Measurements from ENCODE around the gene CIAO2A. TPM values are rescaled to one million over a fixed set of nuclear protein-coding genes. Genes with fewer than 3 reads are reported as not detected.

The CIAO2A gene
- total RNA-seq, 1 donor from 2014 or later = 33.8 TPM

- Mint-ChIP-seq H3K27ac (ENCODE audit: unreplicated experiment) (no peak overlapping the region), H3K4me1 (ENCODE audit: unreplicated experiment) (peaks cover 23% of the 10 kb centered on the region), H3K4me3 (ENCODE audit: unreplicated experiment) (no peak overlapping the region), H3K36me3 (ENCODE audit: unreplicated experiment) (no peaks in the 10 kb centered on the region), H3K27me3 (ENCODE audit: unreplicated experiment) (peaks cover 3% of the 10 kb centered on the region), H3K9me3 (ENCODE audit: unreplicated experiment) (no peaks in the 10 kb centered on the region)
- TF ChIP-seq, protein P1, sequence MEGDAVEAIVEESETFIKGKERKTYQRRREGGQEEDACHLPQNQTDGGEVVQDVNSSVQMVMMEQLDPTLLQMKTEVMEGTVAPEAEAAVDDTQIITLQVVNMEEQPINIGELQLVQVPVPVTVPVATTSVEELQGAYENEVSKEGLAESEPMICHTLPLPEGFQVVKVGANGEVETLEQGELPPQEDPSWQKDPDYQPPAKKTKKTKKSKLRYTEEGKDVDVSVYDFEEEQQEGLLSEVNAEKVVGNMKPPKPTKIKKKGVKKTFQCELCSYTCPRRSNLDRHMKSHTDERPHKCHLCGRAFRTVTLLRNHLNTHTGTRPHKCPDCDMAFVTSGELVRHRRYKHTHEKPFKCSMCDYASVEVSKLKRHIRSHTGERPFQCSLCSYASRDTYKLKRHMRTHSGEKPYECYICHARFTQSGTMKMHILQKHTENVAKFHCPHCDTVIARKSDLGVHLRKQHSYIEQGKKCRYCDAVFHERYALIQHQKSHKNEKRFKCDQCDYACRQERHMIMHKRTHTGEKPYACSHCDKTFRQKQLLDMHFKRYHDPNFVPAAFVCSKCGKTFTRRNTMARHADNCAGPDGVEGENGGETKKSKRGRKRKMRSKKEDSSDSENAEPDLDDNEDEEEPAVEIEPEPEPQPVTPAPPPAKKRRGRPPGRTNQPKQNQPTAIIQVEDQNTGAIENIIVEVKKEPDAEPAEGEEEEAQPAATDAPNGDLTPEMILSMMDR (IDR thresholded peaks at IDR 0.05) = no peak
- DNase-seq (ENCODE audit: extremely low spot score, unreplicated experiment) = no peak
Observed at GRCh38 chr15:64051407-64052259, 42.0 kb downstream of the CIAO2A start.

GRCh38 chr15:64051093-64051402, 42.6 kb downstream of the CIAO2A start:
- no peak for DNase-seq (ENCODE audit: extremely low spot score, unreplicated experiment)
- Mint-ChIP-seq H3K4me1 (ENCODE audit: unreplicated experiment) (peaks cover 25% of the 10 kb centered on the region), H3K9me3 (ENCODE audit: unreplicated experiment) (no peaks in the 10 kb centered on the region), H3K4me3 (ENCODE audit: unreplicated experiment) (no peak overlapping the region), H3K36me3 (ENCODE audit: unreplicated experiment) (no peaks in the 10 kb centered on the region), H3K27me3 (ENCODE audit: unreplicated experiment) (peaks cover 3% of the 10 kb centered on the region), H3K27ac (ENCODE audit: unreplicated experiment) (no peak overlapping the region)
- TF ChIP-seq, protein P1 (IDR thresholded peaks at IDR 0.05) = no peak

- no peak overlapping the region for H3K4me3 Mint-ChIP-seq (ENCODE audit: unreplicated experiment)
- H3K36me3 Mint-ChIP-seq (ENCODE audit: unreplicated experiment) = no peaks in the 10 kb centered on the region
- H3K27ac Mint-ChIP-seq (ENCODE audit: unreplicated experiment) = no peak overlapping the region
- no peak for DNase-seq (ENCODE audit: extremely low spot score, unreplicated experiment)
- TF ChIP-seq, protein P1 (IDR thresholded peaks at IDR 0.05) = no peak
- peaks cover 3% of the 10 kb centered on the region for H3K27me3 Mint-ChIP-seq (ENCODE audit: unreplicated experiment)
- H3K9me3 Mint-ChIP-seq (ENCODE audit: unreplicated experiment) = no peaks in the 10 kb centered on the region
- H3K4me1 Mint-ChIP-seq (ENCODE audit: unreplicated experiment) = peaks cover 28% of the 10 kb centered on the region
Observed at GRCh38 chr15:64050281-64051092, 43.2 kb downstream of the CIAO2A start.

DNA sequence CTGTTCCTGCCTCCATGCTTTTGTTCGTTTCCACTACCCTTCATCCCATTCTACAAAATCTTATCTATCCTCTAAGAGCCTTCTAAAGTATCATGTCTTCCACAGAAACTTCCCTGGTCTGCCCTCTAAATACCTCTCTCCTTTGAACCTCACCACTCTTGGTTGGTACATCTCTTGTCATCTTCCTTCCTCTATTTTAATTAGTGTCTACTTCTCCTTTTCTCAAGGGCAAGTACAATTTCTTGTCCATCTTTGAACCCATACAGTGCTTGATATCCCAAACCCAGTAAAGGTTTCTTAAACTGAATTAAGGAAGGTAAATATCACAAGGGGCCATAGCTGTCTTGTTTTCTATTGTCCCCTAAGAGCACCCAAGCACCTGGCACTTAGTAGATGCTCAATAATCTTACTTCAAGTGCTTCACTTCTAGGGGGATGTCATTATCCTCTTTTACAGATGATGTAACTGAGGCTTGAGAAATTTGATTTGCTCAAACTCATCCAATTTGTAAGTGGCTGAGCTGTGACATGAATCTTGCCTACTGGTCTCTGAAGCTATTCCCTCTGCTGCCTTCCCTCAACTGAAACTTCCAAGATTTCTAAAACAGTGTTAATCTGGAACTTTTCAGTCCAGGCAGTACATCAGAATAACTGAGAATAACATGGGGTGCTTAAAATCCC, 44.7 kb downstream of the CIAO2A start:
- no peaks in the 10 kb centered on the region for H3K9me3 Mint-ChIP-seq (ENCODE audit: unreplicated experiment)
- H3K4me1 Mint-ChIP-seq (ENCODE audit: unreplicated experiment) = peaks cover 38% of the 10 kb centered on the region
- no peaks in the 10 kb centered on the region for H3K27me3 Mint-ChIP-seq (ENCODE audit: unreplicated experiment)
- DNase-seq (ENCODE audit: extremely low spot score, unreplicated experiment) = no peak
- H3K27ac Mint-ChIP-seq (ENCODE audit: unreplicated experiment) = no peak overlapping the region
- TF ChIP-seq, protein P1 (IDR thresholded peaks at IDR 0.05) = no peak
- H3K4me3 Mint-ChIP-seq (ENCODE audit: unreplicated experiment) = no peak overlapping the region
- H3K36me3 Mint-ChIP-seq (ENCODE audit: unreplicated experiment) = peaks cover 2% of the 10 kb centered on the region

Data from osteocyte (in vitro differentiated cells).